Lower leg skin (tissue), 4 donors: ENCODE measurements around the gene KIDINS220. TPM values are rescaled to one million over a fixed set of nuclear protein-coding genes. Genes with fewer than 3 reads are reported as not detected.

ENCODE experiments used
- DNase-seq, 2 donors: peaks; one replicate each; pipeline ENCODE4 v3.0.0-alpha.2; 2019; ENCODE audit warnings: low spot score in 2 of 2
- H3K4me3 ChIP-seq: fragments of 200-600 bp; sonication (generic); 2 replicates; pipeline ENCODE4 v1.5.1; 2017; ENCODE audit warnings: mild to moderate bottlenecking, low read depth; ENCODE audit not compliant: poor library complexity, severe bottlenecking
- CTCF ChIP-seq, 3 donors: fragments of 450-650 bp; IDR thresholded peaks; one replicate each; pipeline ENCODE4 v1.5.1; 2016; ENCODE audit warnings: antibody characterized with exemption in 3 of 3, mild to moderate bottlenecking in 3 of 3, moderate library complexity in 2 of 3
- POLR2A ChIP-seq, 2 donors: fragments of 450-650 bp; IDR thresholded peaks; one replicate each; pipeline ENCODE4 v1.6.1; 2016 to 2017; ENCODE audit warnings: antibody characterized with exemption in 2 of 2, mild to moderate bottlenecking in 1 of 2, moderate library complexity in 1 of 2
- WGBS, 2 donors: methylation state at CpG; one replicate each; pipeline ENCODE4 v1.1.5; 2018; 5-methylcytosine and 5-hydroxymethylcytosine counted together
- intact Hi-C: fragments of 100-400 bp; cut with DNase I; formaldehyde crosslinking; loops from one replicate; pipeline ENCODE4 v1.15.0; 2023; ENCODE audit warnings: low total_unique reads
- total RNA-seq, 4 donors: library from RNA; depleted of rRNA; stranded (reverse); fragments of >200 nt; gene quantifications; one replicate each; pipeline ENCODE4 v1.1.0, GENCODE V29; 2016

KIDINS220 gene
- total RNA-seq, 4 donors from 2014 or later: 44.6 to 65.0 (median 51.9) TPM

GRCh38 chr2:8692783-8693156, 144.6 kb downstream of the KIDINS220 start:
- 33 to 50% methylated on average over 7 of the region's 7 CpGs for WGBS, 2 donors
- intact Hi-C loops: no loop called here
- no peak overlapping the region for H3K4me3 ChIP-seq
- TF ChIP-seq POLR2A (IDR thresholded peaks at IDR 0.05) (no peak), CTCF (IDR thresholded peaks at IDR 0.05) (no peak)
- no peak for DNase-seq

- intact Hi-C loops: no loop called here
- no peak for DNase-seq
- TF ChIP-seq POLR2A (IDR thresholded peaks at IDR 0.05) (no peak), CTCF (IDR thresholded peaks at IDR 0.05) (no peak)
- H3K4me3 ChIP-seq: no peak overlapping the region
- 91 to 92% methylated on average over 9 of the region's 9 CpGs for WGBS, 2 donors
These were observed 145.5 kb downstream of the KIDINS220 start for GRCh38 chr2:8691859-8692437.

GRCh38 chr2:8685697-8686358, 151.6 kb downstream of the KIDINS220 start:
- peak; percentile 36 to 95 for DNase-seq
- TF ChIP-seq POLR2A (IDR thresholded peaks at IDR 0.05) (no peak), CTCF (IDR thresholded peaks at IDR 0.05) (peak in 1 of 3 donors; percentile 51)
- H3K4me3 ChIP-seq: peak overlapping the region; percentile 50
- intact Hi-C loops: loop anchor here (5.0 to 10.0 kb wide), 2 partner anchors 141 to 1259 kb away; no protein-coding TSS in a partner anchor
- WGBS, 2 donors: 0% methylated on average over 13 to 49 of the region's 50 CpGs

- no peak for TF ChIP-seq CTCF (IDR thresholded peaks at IDR 0.05)
- no peak for TF ChIP-seq POLR2A (IDR thresholded peaks at IDR 0.05)
- DNase-seq: peak; percentile 47 to 94
- WGBS, 2 donors: 1% methylated on average over 20 to 41 of the region's 87 CpGs
- intact Hi-C loops: loop anchor here (5.0 to 10.0 kb wide), 2 partner anchors 140 to 1258 kb away; no protein-coding TSS in a partner anchor
- peak overlapping the region; percentile 50 for H3K4me3 ChIP-seq
These were observed 152.3 kb downstream of the KIDINS220 start for GRCh38 chr2:8684878-8685696.

GRCh38 chr2:8684540-8684877, 152.9 kb downstream of the KIDINS220 start:
- no peak for TF ChIP-seq CTCF (IDR thresholded peaks at IDR 0.05)
- TF ChIP-seq POLR2A (IDR thresholded peaks at IDR 0.05): no peak
- DNase-seq: peak; percentile 43 to 84
- 6 to 12% methylated on average over 3 of the region's 3 CpGs for WGBS, 2 donors
- intact Hi-C loops: loop anchor here (10.0 kb wide), 1 partner anchor 140 kb away; no protein-coding TSS in a partner anchor
- peak overlapping the region; percentile 19 for H3K4me3 ChIP-seq
